K562 treated with DMSO at 1 percent for 48 hours (cell line): ENCODE measurements around the gene ZNF605. TPM values are rescaled to one million over a fixed set of nuclear protein-coding genes. Genes with fewer than 3 reads are reported as not detected.

Experiments used
- total RNA-seq: library from RNA; unstranded; fragments of 300-600 nt; gene quantifications from 2 replicates; pipeline ENCODE4 v1.2.3, GENCODE V29; 2022; ENCODE audit warnings: low replicate concordance; ENCODE audit errors: extremely low read depth

ZNF605 gene
- total RNA-seq = not detected in 2 replicates

GRCh38 chr12:132956011-132956788 is at the start of gene ZNF605:
Gene ZNF605 (minus strand): TSS chr12:132956306. CDS start chr12:132945635, 10,671 bp downstream.

GRCh38 chr12:132986001-132986884 is 30.1 kb upstream of the ZNF605 start, which contains the start of gene ZNF26:
Gene ZNF26 (plus strand): TSS chr12:132986367. CDS start chr12:132986841, 474 bp downstream.

GRCh38 chr12:132887513-132888351 is 68.4 kb downstream of the ZNF605 start, which contains the start of gene CHFR:
Gene CHFR (minus strand): TSS chr12:132887605. CDS start chr12:132887328, 277 bp downstream.

Other genes starting within 250 kb of the ZNF605 start
- gene PGAM5, start 245.5 kb downstream of the ZNF605 start, total RNA-seq = not detected in 2 replicates
- gene ANKLE2, start 194.5 kb downstream of the ZNF605 start, total RNA-seq = not detected in 2 replicates
- not detected in 2 replicates for gene GOLGA3, start 127.4 kb downstream of the ZNF605 start, total RNA-seq
- not detected in 2 replicates for gene CHFR, start 68.7 kb downstream of the ZNF605 start, total RNA-seq
- gene ZNF26, start 30.1 kb upstream of the ZNF605 start, total RNA-seq = not detected in 2 replicates
- gene ZNF84, start 81.2 kb upstream of the ZNF605 start, total RNA-seq = not detected in 2 replicates
- gene ZNF140, start 124.6 kb upstream of the ZNF605 start, total RNA-seq = not detected in 2 replicates
- not detected in 2 replicates for gene ZNF891, start 174.0 kb upstream of the ZNF605 start, total RNA-seq
- gene ZNF10, start 174.3 kb upstream of the ZNF605 start, total RNA-seq = not detected in 2 replicates
- gene ZNF268, start 225.2 kb upstream of the ZNF605 start, total RNA-seq = not detected in 2 replicates